ENCODE measurements around the gene CTAGE1.

CTAGE1 gene

DNA sequence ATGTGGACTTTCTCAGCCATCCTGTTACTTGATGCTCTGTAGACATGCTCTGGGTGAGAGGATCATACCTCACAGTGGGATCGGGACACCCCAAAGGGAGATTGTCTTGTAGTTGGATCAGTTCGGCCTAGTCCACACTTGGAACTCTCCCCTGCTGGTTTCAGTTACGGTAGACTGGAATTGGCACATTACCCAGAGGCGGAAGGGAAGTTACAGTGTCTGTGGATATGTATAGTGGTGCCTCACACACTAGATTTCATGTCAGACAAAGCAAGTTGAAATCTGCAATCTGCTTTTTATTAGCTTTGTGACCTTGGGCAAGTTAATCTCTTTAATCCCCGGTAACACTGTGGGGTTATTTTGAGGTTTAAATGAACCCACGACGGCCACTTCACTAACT, 16.2 kb upstream of the CTAGE1 start:
- Histone ChIP-seq H2BK5ac (ENCODE audit: low read length) (no peak overlapping the region), H3K56ac (ENCODE audit: low read length) (no peak overlapping the region), H3K36me3 (ENCODE audit: control insufficient read depth, insufficient read depth, low read length) (no peaks in the 10 kb centered on the region), H4K5ac (ENCODE audit: low read length) (no peak overlapping the region), H3K23ac (ENCODE audit: low read length) (no peak overlapping the region), H3K27me3 (ENCODE audit: insufficient read depth, low read length, poor library complexity) (no peaks in the 10 kb centered on the region), H3K4me3 (ENCODE audit: low read length) (no peak overlapping the region), H3K9ac (ENCODE audit: low read length) (no peak overlapping the region), H2BK120ac (ENCODE audit: low read depth, low read length) (no peak overlapping the region), H3K4ac (ENCODE audit: low read depth, low read length) (no peak overlapping the region), H3K4me1 (ENCODE audit: control insufficient read depth, low read depth, low read length) (no peaks in the 10 kb centered on the region), H3K18ac (ENCODE audit: low read length) (no peak overlapping the region), H2AK5ac (ENCODE audit: low read length) (no peak overlapping the region), H2BK15ac (replicated peaks; ENCODE audit: low read depth) (no peak overlapping the region), H3K27ac (ENCODE audit: low read depth, low read length) (no peak overlapping the region), H3K79me1 (ENCODE audit: low read length) (no peaks in the 10 kb centered on the region), H3K79me2 (ENCODE audit: control insufficient read depth, insufficient read depth, low read length) (no peaks in the 10 kb centered on the region), H4K8ac (ENCODE audit: low read depth, low read length) (no peak overlapping the region), H3K4me2 (ENCODE audit: low read length) (no peak overlapping the region)
- no CpG with 5 or more reads among the region's 7 CpGs for WGBS (ENCODE audit: extremely low coverage, insufficient coverage, low lambda C conversion rate)
- DNase-seq: no peak

DNA sequence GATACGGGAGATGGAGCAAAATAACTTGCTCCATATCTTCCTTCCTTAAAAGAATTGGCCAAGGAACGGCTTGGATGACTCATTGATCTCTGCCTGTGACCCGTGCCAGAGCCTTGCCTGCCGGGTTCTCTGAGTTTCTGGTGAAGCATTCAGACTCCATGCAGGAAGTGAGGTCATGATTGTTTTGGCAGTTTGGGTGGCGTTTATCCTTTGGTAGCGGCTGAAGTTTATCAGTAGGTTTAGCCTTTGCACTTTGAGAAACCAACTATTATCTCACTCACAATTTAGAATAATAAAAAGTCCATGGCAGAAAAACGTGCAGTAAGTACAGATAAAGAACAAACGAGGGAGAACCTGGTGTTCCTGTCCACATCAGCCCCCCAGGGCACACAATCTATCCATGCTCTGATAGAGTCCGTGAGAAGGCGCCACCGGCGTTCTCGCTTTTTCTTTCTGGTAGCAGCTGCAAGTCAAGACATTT, 15.0 kb upstream of the CTAGE1 start:
- H3K27ac ChIP-seq (ENCODE audit: low read depth, low read length): no peak overlapping the region

DNA sequence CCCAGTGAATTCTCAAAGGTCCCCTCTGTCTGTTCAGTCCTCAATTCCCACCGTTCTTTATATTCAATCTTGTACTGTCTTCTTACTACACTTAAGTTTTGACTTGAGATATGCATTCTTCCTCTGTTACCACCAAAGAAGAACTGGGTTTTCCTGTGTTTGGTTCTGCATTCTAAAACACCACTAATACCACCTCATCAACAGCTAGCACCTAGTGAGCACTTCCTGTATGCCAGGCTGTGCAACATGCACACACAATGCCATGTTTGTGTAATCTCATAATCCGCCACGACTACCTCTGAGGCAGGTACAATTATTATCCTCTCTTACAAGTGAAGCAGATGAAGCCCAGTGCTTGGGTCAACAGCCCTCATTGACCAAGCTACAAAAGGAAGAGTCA, 11.8 kb upstream of the CTAGE1 start:
- Histone ChIP-seq H3K79me2 (ENCODE audit: control insufficient read depth, insufficient read depth, low read length) (no peaks in the 10 kb centered on the region), H3K4me1 (ENCODE audit: control insufficient read depth, low read depth, low read length) (no peaks in the 10 kb centered on the region), H3K56ac (ENCODE audit: low read length) (no peak overlapping the region), H4K5ac (ENCODE audit: low read length) (no peak overlapping the region), H3K23ac (ENCODE audit: low read length) (no peak overlapping the region), H2BK120ac (ENCODE audit: low read depth, low read length) (no peak overlapping the region), H3K27ac (ENCODE audit: low read depth, low read length) (no peak overlapping the region), H4K8ac (ENCODE audit: low read depth, low read length) (no peak overlapping the region), H3K79me1 (ENCODE audit: low read length) (no peaks in the 10 kb centered on the region), H2BK5ac (ENCODE audit: low read length) (no peak overlapping the region), H3K4ac (ENCODE audit: low read depth, low read length) (no peak overlapping the region), H2BK15ac (replicated peaks; ENCODE audit: low read depth) (no peak overlapping the region), H3K4me2 (ENCODE audit: low read length) (no peak overlapping the region), H3K9ac (ENCODE audit: low read length) (no peak overlapping the region), H3K18ac (ENCODE audit: low read length) (no peak overlapping the region), H2AK5ac (ENCODE audit: low read length) (no peak overlapping the region), H3K27me3 (ENCODE audit: insufficient read depth, low read length, poor library complexity) (no peaks in the 10 kb centered on the region), H3K36me3 (ENCODE audit: control insufficient read depth, insufficient read depth, low read length) (no peaks in the 10 kb centered on the region), H3K4me3 (ENCODE audit: low read length) (no peak overlapping the region)
- no peak for DNase-seq
- no CpG with 5 or more reads among the region's 3 CpGs for WGBS (ENCODE audit: extremely low coverage, insufficient coverage, low lambda C conversion rate)

More for the DNA sequence above, 15.0 kb upstream of the CTAGE1 start:
- Histone ChIP-seq H3K9ac (ENCODE audit: low read length) (no peak overlapping the region), H2BK120ac (ENCODE audit: low read depth, low read length) (no peak overlapping the region), H3K18ac (ENCODE audit: low read length) (no peak overlapping the region), H3K4me2 (ENCODE audit: low read length) (no peak overlapping the region), H3K36me3 (ENCODE audit: control insufficient read depth, insufficient read depth, low read length) (no peaks in the 10 kb centered on the region), H2BK5ac (ENCODE audit: low read length) (no peak overlapping the region), H3K4me3 (ENCODE audit: low read length) (no peak overlapping the region), H2BK15ac (replicated peaks; ENCODE audit: low read depth) (no peak overlapping the region), H3K79me2 (ENCODE audit: control insufficient read depth, insufficient read depth, low read length) (no peaks in the 10 kb centered on the region), H4K5ac (ENCODE audit: low read length) (no peak overlapping the region), H3K4me1 (ENCODE audit: control insufficient read depth, low read depth, low read length) (no peaks in the 10 kb centered on the region), H3K27me3 (ENCODE audit: insufficient read depth, low read length, poor library complexity) (no peaks in the 10 kb centered on the region), H2AK5ac (ENCODE audit: low read length) (no peak overlapping the region), H3K4ac (ENCODE audit: low read depth, low read length) (no peak overlapping the region), H3K79me1 (ENCODE audit: low read length) (no peaks in the 10 kb centered on the region), H4K8ac (ENCODE audit: low read depth, low read length) (no peak overlapping the region), H3K23ac (ENCODE audit: low read length) (no peak overlapping the region), H3K56ac (ENCODE audit: low read length) (no peak overlapping the region)
- WGBS (ENCODE audit: extremely low coverage, insufficient coverage, low lambda C conversion rate): no CpG with 5 or more reads among the region's 13 CpGs
- DNase-seq: peak; percentile 56

DNA sequence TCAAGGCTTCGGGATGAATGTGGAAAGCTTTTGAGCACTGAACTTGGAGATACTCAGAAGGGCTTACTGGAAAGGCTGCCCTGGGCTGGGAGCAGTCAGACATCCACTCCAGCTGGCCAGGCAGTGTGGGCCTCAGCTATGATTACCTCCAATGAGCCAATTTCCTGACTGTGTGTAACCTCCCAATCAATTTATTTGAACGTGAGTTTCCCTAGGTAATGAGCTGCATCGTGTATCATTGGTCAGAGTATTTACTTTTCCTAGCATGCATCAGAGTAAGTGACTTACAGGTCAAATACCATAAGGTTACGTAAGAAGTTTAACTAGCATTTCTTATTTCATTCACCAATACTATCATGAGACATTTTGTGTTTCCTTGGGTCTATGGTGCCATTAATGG, 11.0 kb upstream of the CTAGE1 start:
- no peak overlapping the region for H3K4me3 ChIP-seq (ENCODE audit: low read length)
- no peak overlapping the region for H2BK15ac ChIP-seq (replicated peaks; ENCODE audit: low read depth)
- H3K79me2 ChIP-seq (ENCODE audit: control insufficient read depth, insufficient read depth, low read length): no peaks in the 10 kb centered on the region
- H4K8ac ChIP-seq (ENCODE audit: low read depth, low read length): no peak overlapping the region
- H3K23ac ChIP-seq (ENCODE audit: low read length): no peak overlapping the region
- no peak overlapping the region for H3K18ac ChIP-seq (ENCODE audit: low read length)
- no peaks in the 10 kb centered on the region for H3K79me1 ChIP-seq (ENCODE audit: low read length)
- H4K5ac ChIP-seq (ENCODE audit: low read length): no peak overlapping the region
- H2AK5ac ChIP-seq (ENCODE audit: low read length): no peak overlapping the region
- H3K4ac ChIP-seq (ENCODE audit: low read depth, low read length): no peak overlapping the region
- H3K4me2 ChIP-seq (ENCODE audit: low read length): no peak overlapping the region
- H2BK5ac ChIP-seq (ENCODE audit: low read length): no peak overlapping the region
- H3K56ac ChIP-seq (ENCODE audit: low read length): no peak overlapping the region
- WGBS (ENCODE audit: extremely low coverage, insufficient coverage, low lambda C conversion rate): no CpG with 5 or more reads among the region's 4 CpGs
- H3K36me3 ChIP-seq (ENCODE audit: control insufficient read depth, insufficient read depth, low read length): no peaks in the 10 kb centered on the region
- no peak overlapping the region for H3K27ac ChIP-seq (ENCODE audit: low read depth, low read length)
- H2BK120ac ChIP-seq (ENCODE audit: low read depth, low read length): no peak overlapping the region
- H3K9ac ChIP-seq (ENCODE audit: low read length): no peak overlapping the region
- H3K4me1 ChIP-seq (ENCODE audit: control insufficient read depth, low read depth, low read length): no peaks in the 10 kb centered on the region
- H3K27me3 ChIP-seq (ENCODE audit: insufficient read depth, low read length, poor library complexity): no peaks in the 10 kb centered on the region
- DNase-seq: no peak

DNA sequence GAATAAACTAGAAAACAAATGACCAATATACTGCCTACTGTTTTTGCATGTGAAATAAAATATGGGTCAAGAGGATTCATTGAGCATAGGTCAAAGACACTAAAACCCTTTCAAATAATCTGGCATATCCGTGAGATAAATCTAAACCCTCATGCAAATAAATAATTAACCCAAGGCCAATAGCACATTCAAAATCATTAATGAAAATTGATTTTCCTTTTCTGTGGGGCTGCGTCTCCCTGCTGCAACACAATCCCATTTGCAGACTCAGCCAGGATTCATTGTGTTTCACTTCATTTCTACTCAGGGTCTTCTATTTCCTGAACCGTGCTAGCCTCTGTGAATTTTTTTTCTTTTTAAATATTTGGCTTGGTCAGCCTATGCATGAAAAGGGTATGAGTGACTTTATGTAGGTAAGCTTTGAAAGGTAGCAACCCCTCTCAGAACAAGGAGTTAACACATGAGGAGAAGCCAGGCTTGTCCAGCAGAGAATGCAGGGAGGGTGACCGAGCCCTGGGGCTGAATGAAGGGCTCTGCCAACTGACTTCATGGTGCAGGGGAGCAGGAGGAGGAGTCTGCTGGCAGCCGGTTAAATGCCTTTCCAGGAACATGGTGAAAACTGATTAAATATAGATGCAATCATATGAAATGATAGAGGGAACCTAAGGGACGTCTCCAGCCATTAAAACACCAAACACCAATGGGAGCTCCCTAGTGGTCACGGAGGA, 10.3 kb upstream of the CTAGE1 start:
- Histone ChIP-seq H2AK5ac (ENCODE audit: low read length) (no peak overlapping the region), H3K4me1 (ENCODE audit: control insufficient read depth, low read depth, low read length) (no peaks in the 10 kb centered on the region), H3K23ac (ENCODE audit: low read length) (no peak overlapping the region), H3K79me2 (ENCODE audit: control insufficient read depth, insufficient read depth, low read length) (no peaks in the 10 kb centered on the region), H3K79me1 (ENCODE audit: low read length) (no peaks in the 10 kb centered on the region), H3K56ac (ENCODE audit: low read length) (no peak overlapping the region), H3K27ac (ENCODE audit: low read depth, low read length) (no peak overlapping the region), H2BK120ac (ENCODE audit: low read depth, low read length) (no peak overlapping the region), H4K5ac (ENCODE audit: low read length) (no peak overlapping the region), H3K4ac (ENCODE audit: low read depth, low read length) (no peak overlapping the region), H3K9ac (ENCODE audit: low read length) (no peak overlapping the region), H2BK5ac (ENCODE audit: low read length) (no peak overlapping the region), H3K36me3 (ENCODE audit: control insufficient read depth, insufficient read depth, low read length) (no peaks in the 10 kb centered on the region), H3K18ac (ENCODE audit: low read length) (no peak overlapping the region), H4K8ac (ENCODE audit: low read depth, low read length) (no peak overlapping the region), H3K4me3 (ENCODE audit: low read length) (no peak overlapping the region), H3K27me3 (ENCODE audit: insufficient read depth, low read length, poor library complexity) (no peaks in the 10 kb centered on the region), H2BK15ac (replicated peaks; ENCODE audit: low read depth) (no peak overlapping the region), H3K4me2 (ENCODE audit: low read length) (no peak overlapping the region)
- no peak for DNase-seq
- WGBS (ENCODE audit: extremely low coverage, insufficient coverage, low lambda C conversion rate): no CpG with 5 or more reads among the region's 7 CpGs

DNA sequence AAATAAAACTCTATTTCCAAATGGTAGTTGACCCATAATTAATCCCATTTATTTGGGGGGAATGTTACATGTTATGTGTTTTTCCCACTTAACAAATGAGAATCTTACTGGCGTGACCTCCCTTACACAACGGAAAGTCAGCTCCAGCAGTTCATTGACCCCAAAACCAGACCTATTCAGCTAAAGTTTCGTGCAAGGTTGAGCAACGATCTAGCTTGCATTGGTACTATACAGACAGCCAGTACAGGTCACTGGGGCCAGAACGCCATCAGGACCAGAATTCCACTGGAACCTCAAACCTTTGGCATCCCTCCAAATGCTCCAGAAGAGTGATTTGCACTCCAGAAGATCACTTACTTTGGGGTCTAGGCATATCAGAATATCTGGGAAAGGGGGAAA, 6.8 kb upstream of the CTAGE1 start:
- Histone ChIP-seq H3K4ac (ENCODE audit: low read depth, low read length) (no peak overlapping the region), H3K36me3 (ENCODE audit: control insufficient read depth, insufficient read depth, low read length) (no peaks in the 10 kb centered on the region), H3K18ac (ENCODE audit: low read length) (no peak overlapping the region), H3K27ac (ENCODE audit: low read depth, low read length) (no peak overlapping the region), H3K79me2 (ENCODE audit: control insufficient read depth, insufficient read depth, low read length) (no peaks in the 10 kb centered on the region), H3K9ac (ENCODE audit: low read length) (no peak overlapping the region), H2BK15ac (replicated peaks; ENCODE audit: low read depth) (no peak overlapping the region), H3K27me3 (ENCODE audit: insufficient read depth, low read length, poor library complexity) (no peaks in the 10 kb centered on the region), H3K4me2 (ENCODE audit: low read length) (no peak overlapping the region), H3K23ac (ENCODE audit: low read length) (no peak overlapping the region), H3K79me1 (ENCODE audit: low read length) (no peaks in the 10 kb centered on the region), H3K56ac (ENCODE audit: low read length) (no peak overlapping the region), H4K8ac (ENCODE audit: low read depth, low read length) (no peak overlapping the region), H2BK120ac (ENCODE audit: low read depth, low read length) (no peak overlapping the region), H4K5ac (ENCODE audit: low read length) (no peak overlapping the region), H3K4me1 (ENCODE audit: control insufficient read depth, low read depth, low read length) (no peaks in the 10 kb centered on the region), H2BK5ac (ENCODE audit: low read length) (no peak overlapping the region), H2AK5ac (ENCODE audit: low read length) (no peak overlapping the region), H3K4me3 (ENCODE audit: low read length) (no peak overlapping the region)
- WGBS (ENCODE audit: extremely low coverage, insufficient coverage, low lambda C conversion rate): no CpG with 5 or more reads among the region's 5 CpGs
- DNase-seq: no peak

Data from mesendoderm (in vitro differentiated cells).